OCI-LY7 (cell line): ENCODE measurements around the gene BTD.

Source experiments
- EZH2phosphoT487 ChIP-seq: fragments of 200-600 bp; sonication (generic); IDR thresholded peaks from 2 replicates; pipeline ENCODE4 v1.6.1; 2018; ENCODE audit warnings: low read depth, borderline replicate concordance, mild to moderate bottlenecking, mixed run types, antibody characterized with exemption, low read length, moderate library complexity, mixed read lengths
- TF ChIP-seq, protein P1 (sequence below): fragments of 200-600 bp; sonication (generic); conservative IDR thresholded peaks from 2 replicates; pipeline ENCODE4 v1.5.1; 2014; ENCODE audit warnings: mild to moderate bottlenecking, antibody characterized with exemption, low read length, moderate library complexity, mixed read lengths

DNA sequence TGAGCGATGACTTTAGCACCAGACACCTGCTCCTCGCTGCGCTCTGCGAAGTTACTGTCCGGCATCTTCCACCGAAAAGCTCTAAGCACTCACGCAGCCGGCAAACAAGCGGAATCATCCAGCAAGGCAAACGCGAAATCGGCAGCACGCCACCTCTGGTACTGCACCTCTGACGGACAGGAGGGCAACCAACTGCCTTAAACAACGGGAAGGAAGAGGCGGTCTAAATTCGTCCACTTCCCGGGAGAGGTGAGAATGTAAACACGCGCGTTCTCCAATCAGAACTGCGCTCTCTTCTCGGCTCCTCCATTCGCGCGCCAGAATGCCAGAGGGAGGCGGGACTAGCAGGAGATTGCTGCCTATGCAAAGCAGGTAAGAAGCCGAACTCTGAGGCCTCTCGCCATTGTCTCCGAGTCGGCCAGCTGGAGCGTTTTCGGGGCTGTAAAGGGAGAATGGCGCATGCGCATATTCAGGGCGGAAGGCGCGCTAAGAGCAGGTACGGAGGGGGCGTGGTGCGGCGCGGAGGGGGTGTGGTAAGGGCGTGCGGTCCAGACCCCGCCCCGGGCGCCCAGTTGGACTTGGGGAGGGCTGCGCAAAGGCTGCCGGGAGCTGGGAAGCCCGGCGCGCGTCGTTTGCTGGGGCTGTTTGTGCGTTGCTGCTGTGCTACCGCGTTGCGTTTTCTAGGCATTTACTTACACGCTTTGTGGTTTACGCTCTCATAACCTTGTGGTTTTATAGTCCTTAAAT is at the start of gene BTD, which contains the start of gene HACL1:
- TF ChIP-seq, protein P1, sequence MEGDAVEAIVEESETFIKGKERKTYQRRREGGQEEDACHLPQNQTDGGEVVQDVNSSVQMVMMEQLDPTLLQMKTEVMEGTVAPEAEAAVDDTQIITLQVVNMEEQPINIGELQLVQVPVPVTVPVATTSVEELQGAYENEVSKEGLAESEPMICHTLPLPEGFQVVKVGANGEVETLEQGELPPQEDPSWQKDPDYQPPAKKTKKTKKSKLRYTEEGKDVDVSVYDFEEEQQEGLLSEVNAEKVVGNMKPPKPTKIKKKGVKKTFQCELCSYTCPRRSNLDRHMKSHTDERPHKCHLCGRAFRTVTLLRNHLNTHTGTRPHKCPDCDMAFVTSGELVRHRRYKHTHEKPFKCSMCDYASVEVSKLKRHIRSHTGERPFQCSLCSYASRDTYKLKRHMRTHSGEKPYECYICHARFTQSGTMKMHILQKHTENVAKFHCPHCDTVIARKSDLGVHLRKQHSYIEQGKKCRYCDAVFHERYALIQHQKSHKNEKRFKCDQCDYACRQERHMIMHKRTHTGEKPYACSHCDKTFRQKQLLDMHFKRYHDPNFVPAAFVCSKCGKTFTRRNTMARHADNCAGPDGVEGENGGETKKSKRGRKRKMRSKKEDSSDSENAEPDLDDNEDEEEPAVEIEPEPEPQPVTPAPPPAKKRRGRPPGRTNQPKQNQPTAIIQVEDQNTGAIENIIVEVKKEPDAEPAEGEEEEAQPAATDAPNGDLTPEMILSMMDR: peak; percentile 61
- TF ChIP-seq EZH2phosphoT487: no peak
